Stimulated activated naive CD4-positive, alpha-beta T cell (primary cell): ENCODE results near the gene FBXO47.
"Not testable (repeated sequence)": the region's sequence is repeated elsewhere in the genome, so short reads cannot be mapped to it uniquely, and the experiment has no call there.

ENCODE experiments used
- DNase-seq, 6 experiments: peaks; one replicate each; lab custom pipeline; 2025; lab: John Stamatoyannopoulos, UW

The FBXO47 gene

DNA sequence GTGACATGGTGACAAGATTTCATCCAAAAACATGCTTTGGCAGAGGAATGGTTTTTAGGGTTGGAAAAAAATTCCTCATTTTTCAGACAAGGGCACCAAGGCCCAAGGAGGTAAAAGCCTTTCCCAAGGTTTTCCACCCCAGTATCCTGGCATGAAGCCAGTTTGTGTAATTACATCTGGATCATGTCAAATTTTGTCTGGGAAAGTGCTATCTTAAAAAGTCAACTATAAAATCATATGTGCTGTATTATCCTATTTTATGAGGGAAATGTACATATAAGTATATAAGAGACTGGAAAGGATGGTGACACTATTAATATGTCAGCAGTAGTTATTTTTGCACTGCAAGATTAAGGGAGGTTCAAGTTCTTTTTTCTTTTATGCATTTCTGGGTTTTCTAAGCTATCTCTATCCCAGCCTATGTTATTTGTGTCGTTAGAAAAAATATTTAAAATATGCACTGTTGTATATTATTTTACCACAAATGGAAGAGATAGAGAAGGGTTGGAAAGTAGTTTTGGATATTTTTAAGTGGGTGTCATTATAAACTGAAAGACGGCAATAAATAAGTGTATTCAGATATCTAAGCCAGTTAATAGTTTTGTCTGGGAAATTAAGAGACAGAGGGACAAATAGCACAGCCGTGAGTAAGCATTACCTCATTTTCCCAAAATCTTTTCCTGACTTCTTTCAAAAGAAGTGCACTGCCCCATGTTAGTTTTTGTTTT, 13.5 kb upstream of the FBXO47 start:
- DNase-seq: no peak

GRCh38 chr17:38978180-38978579, 11.0 kb upstream of the FBXO47 start:
- DNase-seq: no peak

DNA sequence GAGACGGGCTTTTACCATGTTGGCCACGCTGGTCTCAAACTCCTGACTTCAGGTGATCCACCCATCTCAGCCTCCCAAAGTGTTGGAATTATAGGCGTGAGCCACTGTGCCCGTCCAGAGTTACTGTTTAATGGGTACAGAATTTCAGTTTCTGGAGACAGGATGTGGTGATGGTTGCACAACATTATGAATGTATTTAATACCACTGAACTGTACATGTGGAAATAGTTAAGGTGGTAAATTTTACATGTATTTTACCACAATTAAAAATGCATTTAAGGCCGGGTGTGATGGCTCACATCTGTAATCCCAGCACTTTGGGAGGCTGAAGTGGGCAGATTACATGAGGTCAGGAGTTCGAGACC, 9.0 kb upstream of the FBXO47 start:
- peak in 2 of 6 experiments; percentile 12 to 17 for DNase-seq

GRCh38 chr17:38970804-38971203, 3.6 kb upstream of the FBXO47 start:
- no peak for DNase-seq

DNA sequence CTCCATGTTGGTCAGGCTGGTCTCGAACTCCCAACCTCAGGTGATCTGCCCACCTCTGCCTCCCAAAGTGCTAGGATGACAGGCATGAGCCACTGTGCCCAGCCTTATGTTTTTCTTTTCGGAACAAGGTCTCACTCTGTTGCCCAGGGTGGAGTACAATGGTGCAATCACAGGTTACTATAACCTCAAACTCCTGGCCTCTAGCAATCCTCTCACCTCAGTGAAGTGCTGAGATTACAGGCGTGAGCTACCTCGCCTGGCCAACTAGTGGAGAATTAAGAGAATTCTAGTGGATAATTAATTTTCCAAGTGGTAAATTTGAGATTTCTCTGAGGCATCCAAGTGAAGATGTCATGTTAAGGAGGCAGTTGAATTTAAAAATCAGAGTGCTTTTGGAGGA, 2.9 kb upstream of the FBXO47 start:
- DNase-seq: no peak

DNA sequence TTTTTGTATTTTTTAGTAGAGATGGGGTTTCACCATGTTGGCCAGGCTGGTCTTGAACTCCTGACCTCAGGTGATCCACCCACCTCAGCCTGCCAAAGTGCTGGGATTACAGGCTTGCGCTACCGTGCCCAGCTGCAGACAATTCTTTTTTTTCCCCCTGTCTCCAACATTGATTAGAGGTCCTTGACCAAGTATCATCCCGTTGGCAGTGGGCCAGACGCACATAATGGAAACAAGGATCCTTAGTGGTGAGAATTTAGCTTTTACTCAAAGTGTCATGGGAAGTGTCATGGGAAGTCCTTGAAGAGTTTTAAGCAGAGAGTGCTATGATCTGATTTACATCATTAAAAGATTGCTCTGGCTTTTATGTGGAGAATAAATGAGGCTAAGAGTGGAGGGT, 2.1 kb upstream of the FBXO47 start:
- DNase-seq: no peak

DNA sequence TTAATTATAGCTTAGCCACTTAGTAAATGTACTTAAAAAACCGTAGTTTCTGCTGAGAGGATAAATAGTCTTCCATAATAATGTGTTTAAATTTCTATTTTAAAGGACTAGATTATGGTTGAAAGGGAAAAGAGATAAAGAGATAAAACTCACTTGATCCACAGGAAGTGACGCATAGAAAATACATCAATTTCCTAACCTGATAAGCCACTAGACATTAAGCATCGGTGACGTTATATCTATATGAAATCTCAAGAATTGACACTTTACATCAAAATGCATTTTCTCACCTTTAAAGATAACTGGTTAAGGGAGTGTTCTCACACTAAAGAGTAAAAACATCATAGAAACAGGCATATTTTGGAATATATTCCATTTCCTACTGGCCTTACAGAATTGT, 5.8 kb downstream of the FBXO47 start:
- DNase-seq: no peak

DNA sequence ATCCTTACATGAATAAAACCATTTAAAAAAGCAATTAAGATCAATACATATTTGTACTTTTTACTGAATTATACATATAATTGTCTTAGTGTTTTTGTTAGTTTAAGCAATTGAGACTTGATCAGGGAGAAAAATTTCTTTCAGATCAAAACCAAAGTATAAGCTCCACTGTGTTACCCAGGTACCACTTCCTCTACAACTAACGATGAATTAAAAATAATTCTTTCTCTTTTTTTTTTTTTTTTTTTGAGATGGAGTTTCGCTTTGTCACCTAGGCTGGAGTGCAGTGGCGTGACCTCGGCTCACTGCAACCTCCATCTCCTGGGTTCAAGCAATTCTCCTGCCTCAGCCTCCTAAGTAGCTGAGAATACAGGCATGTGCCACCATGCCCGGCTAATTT, 6.8 kb downstream of the FBXO47 start:
- DNase-seq: peak in 3 of 6 experiments; percentile 34 to 43 (median 41)

DNA sequence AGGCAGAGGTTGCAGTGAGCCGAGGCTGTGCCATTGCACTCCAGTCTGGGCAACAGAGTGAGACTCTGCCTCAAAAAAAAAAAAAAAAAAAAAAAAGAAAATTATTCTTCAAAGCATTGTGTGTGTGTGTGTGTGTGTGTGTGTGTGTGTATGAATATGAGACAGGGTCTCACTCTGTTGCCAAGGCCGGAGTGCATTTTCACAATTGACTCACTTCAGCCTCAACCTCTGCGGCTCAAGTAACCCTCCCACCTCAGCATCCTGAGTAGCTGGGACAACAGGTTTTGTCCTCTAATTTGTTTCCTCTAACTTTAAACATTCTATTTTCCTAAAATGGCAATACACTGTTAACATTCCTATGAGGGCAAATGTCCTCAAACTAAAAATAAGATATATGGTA, 7.7 kb downstream of the FBXO47 start:
- no peak for DNase-seq

DNA sequence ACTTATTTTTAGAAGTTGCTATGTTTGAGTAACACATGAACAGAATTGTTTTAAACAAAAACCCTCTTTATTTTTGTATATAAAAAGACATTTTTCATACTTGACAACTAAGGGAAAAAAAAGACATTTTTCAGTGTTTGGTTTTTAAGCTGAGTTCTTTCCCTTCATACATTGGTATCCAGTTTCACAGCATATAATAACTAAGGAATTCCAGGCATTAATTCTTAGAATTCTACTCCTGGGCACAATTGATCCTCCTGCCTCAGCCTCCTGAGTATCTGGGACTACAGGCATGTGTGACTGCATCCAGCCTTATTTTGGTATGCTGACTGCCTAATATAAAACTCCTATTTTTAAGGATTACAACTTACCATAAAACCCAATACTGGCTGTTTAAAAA, 8.4 kb downstream of the FBXO47 start:
- no peak for DNase-seq

GRCh38 chr17:38958326-38958725, 8.9 kb downstream of the FBXO47 start:
- no peak for DNase-seq

- not testable (repeated sequence) for DNase-seq
Observed at GRCh38 chr17:38953800-38954199, 13.4 kb downstream of the FBXO47 start.

- no peak for DNase-seq
Observed at GRCh38 chr17:38947189-38947588, 20.0 kb downstream of the FBXO47 start.

DNA sequence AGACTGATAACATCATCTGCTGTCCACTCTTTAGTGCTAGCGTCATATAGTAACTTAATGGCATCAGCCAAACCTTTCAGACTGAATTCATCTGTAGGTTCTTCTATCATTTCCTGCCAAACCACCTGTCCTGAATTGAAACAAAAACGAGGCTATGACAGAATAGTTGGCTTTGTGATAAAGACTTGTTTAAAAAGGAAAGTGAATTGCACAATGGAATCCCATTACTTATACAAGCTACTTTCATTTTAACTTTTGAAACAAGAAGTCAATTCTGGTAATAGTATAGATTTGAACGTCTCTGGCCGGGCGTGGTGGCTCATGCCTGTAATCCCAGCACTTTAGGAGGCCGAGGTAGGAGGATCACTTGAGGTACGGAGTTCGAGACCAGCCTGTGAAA, 23.6 kb downstream of the FBXO47 start:
- no peak for DNase-seq

- no peak for DNase-seq
Observed at GRCh38 chr17:38942696-38943334, 24.4 kb downstream of the FBXO47 start.

DNA sequence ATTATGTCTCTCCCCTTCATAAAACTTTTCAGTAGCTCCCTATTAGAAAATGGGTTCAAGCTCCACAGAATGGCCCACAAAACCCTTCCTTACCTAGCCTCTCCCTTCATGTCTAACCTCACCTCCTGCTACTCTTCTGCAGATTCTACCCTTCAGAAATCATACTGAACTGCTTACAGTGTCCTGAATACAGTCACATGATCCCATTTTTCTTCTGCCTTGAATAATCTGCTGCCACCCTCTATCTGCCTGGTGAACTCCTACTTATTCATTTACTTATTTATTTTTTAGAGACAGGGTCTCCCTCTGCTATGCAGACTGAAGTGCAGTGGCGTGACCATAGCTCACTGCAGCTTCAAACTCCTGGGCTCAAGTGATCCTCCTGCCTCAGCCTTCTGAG, 26.8 kb downstream of the FBXO47 start:
- DNase-seq: no peak

DNA sequence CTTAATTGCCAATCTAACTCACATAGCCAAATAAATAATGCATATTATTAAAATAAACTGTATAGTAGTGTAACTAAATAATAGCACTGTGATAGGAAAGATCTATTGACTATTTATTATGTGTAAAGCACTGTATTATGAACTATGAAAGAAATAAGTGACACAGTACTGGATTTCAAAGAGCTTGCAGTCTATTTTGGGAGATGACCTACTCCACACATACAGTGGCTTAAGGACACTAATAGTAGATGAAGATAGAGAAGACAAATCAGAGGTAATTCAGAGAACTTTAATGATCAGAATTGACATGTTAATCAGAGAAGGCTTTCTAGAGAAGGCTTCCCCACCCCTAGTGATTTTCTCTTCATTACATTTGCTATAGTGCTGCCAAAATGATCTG, 27.2 kb downstream of the FBXO47 start:
- no peak for DNase-seq

GRCh38 chr17:38933962-38934361, 33.2 kb downstream of the FBXO47 start:
- not testable (repeated sequence) for DNase-seq

- DNase-seq: not testable (repeated sequence)
Observed at GRCh38 chr17:38930782-38931181, 36.4 kb downstream of the FBXO47 start.

- DNase-seq: no peak
Observed at GRCh38 chr17:38926293-38927070, 40.7 kb downstream of the FBXO47 start.

- DNase-seq: peak in 5 of 6 experiments; percentile 15 to 64 (median 53)
Observed at GRCh38 chr17:38925263-38925995, 41.8 kb downstream of the FBXO47 start, which contains the start of gene LASP1NB. LASP1NB (plus strand) TSS chr17:38925614.
